Transverse colon (tissue), 4 donors: ENCODE results near the gene MCF2L2. TPM values are rescaled to one million over a fixed set of nuclear protein-coding genes. Genes with fewer than 3 reads are reported as not detected.

Source experiments
- DNase-seq: peaks from one replicate; pipeline ENCODE4 v3.0.0-alpha.2; 2019
- H3K27ac ChIP-seq, 4 donors: fragments of 200-600 bp; sonication (generic); 2 replicates each; pipeline ENCODE4 v1.5.1; 2016 to 2018; ENCODE audit warnings: inconsistent platforms in 4 of 4
- H3K27me3 ChIP-seq: fragments of 200-600 bp; sonication (generic); 2 replicates; pipeline ENCODE4 v1.5.1; 2017; ENCODE audit warnings: inconsistent platforms
- H3K36me3 ChIP-seq, 4 donors: fragments of 200-600 bp; sonication (generic); 2 replicates each; pipeline ENCODE4 v1.5.1; 2017 to 2019; ENCODE audit warnings: inconsistent platforms in 4 of 4
- H3K4me1 ChIP-seq, 4 donors: fragments of 200-600 bp; sonication (generic); 2 replicates each; pipeline ENCODE4 v1.5.1; 2017 to 2020; ENCODE audit warnings: inconsistent platforms in 4 of 4
- H3K4me3 ChIP-seq, 4 donors: fragments of 200-600 bp; sonication (generic); 1 replicate in 1 of 4; 2 replicates in 3 of 4; pipeline versions ENCODE4 v1.5.1 to v1.6.1; 2017 to 2019; ENCODE audit warnings: inconsistent platforms in 4 of 4
- H3K9me3 ChIP-seq, 2 donors: fragments of 200-600 bp; sonication (generic); 2 replicates each; pipeline ENCODE4 v1.5.1; 2017 to 2019; ENCODE audit warnings: inconsistent platforms in 2 of 2
- CTCF ChIP-seq, 5 experiments: fragments of 200-600 bp in 3 of 5; fragments of 450-650 bp in 2 of 5; sonication (generic) in 3 of 5; IDR thresholded peaks; 1 replicate in 2 of 5; 2 replicates in 3 of 5; pipeline ENCODE4 v1.5.1; 2016 to 2017; ENCODE audit warnings: antibody characterized with exemption in 5 of 5, inconsistent platforms in 3 of 5, mild to moderate bottlenecking in 2 of 5, moderate library complexity in 1 of 5
- EP300 ChIP-seq: sonication (generic); formaldehyde crosslinking; IDR thresholded peaks from one replicate; pipeline ENCODE4 v1.6.1; 2017; ENCODE audit warnings: antibody characterized with exemption, low read depth
- POLR2A ChIP-seq: fragments of 450-650 bp; IDR thresholded peaks from one replicate; pipeline ENCODE4 v1.6.1; 2016; ENCODE audit warnings: antibody characterized with exemption, mild to moderate bottlenecking, moderate library complexity
- POLR2AphosphoS5 ChIP-seq, 3 donors: sonication (generic); formaldehyde crosslinking; IDR thresholded peaks; one replicate each; pipeline ENCODE4 v1.6.1; 2016; ENCODE audit warnings: antibody characterized with exemption in 3 of 3
- WGBS, 2 donors: methylation state at CpG; one replicate each; pipeline ENCODE4 v1.1.5; 2018; ENCODE audit warnings: low coverage in 1 of 2; 5-methylcytosine and 5-hydroxymethylcytosine counted together
- in situ Hi-C, 4 donors: fragments of 200-750 bp; cut with MboI; loops; one replicate each; pipeline versions ENCODE4 v1.15.0 to v1.15.1; 2017; ENCODE audit warnings: low sequenced_read_pairs in 3 of 4, low pct_ligation_motif_present in 1 of 4, low pct_unique_long_range_greater_than_20kb in 1 of 4
- intact Hi-C: fragments of 100-400 bp; cut with DNase I; formaldehyde crosslinking; loops from one replicate; pipeline ENCODE4 v1.15.1; 2023; ENCODE audit warnings: low total_unique reads
- total RNA-seq, 4 donors: library from RNA; depleted of rRNA; stranded (reverse); fragments of >200 nt; gene quantifications; one replicate each; pipeline ENCODE4 v1.1.0, GENCODE V29; 2016

MCF2L2 gene
- total RNA-seq, 4 donors from 2014 or later, result 0.20 to 3.7 (median 2.0) TPM

- H3K4me3 ChIP-seq, result peak overlapping the region in 1 of 4 donors; percentile 1
- peak overlapping the region; percentile 74 to 86 (median 83) for H3K27ac ChIP-seq
- H3K36me3 ChIP-seq, result no peaks in the 10 kb centered on the region
- no peaks in the 10 kb centered on the region for H3K9me3 ChIP-seq
- no peaks in the 10 kb centered on the region for H3K27me3 ChIP-seq
- TF ChIP-seq CTCF (IDR thresholded peaks at IDR 0.05), result no peak
- peak; percentile 44 to 71 (median 68) for TF ChIP-seq POLR2AphosphoS5 (IDR thresholded peaks at IDR 0.05)
- TF ChIP-seq POLR2A, result peak; percentile 65
- no peak for TF ChIP-seq EP300
- intact Hi-C loops (no loop called here), in situ Hi-C loops (no loop called here)
- DNase-seq, result peak; percentile 91
- H3K4me1 ChIP-seq, result peaks cover 12 to 52% (median 24%) of the 10 kb centered on the region in 4 donors
- 28 to 29% methylated on average over 6 to 9 of the region's 9 CpGs for whole genome bisulfite sequencing, 2 donors
Observed at GRCh38 chr3:183306798-183307671, 121.4 kb downstream of the MCF2L2 start.

- no peak for TF ChIP-seq CTCF (IDR thresholded peaks at IDR 0.05)
- TF ChIP-seq EP300, result no peak
- no peak for TF ChIP-seq POLR2A
- TF ChIP-seq POLR2AphosphoS5 (IDR thresholded peaks at IDR 0.05), result no peak
- H3K4me1 ChIP-seq, result peaks cover 12 to 39% (median 17%) of the 10 kb centered on the region in 4 donors
- H3K27ac ChIP-seq, result no peak overlapping the region
- no peaks in the 10 kb centered on the region for H3K27me3 ChIP-seq
- intact Hi-C loops, result no loop called here
- H3K9me3 ChIP-seq, result no peaks in the 10 kb centered on the region
- in situ Hi-C loops, result no loop called here
- DNase-seq, result no peak
- no peak overlapping the region for H3K4me3 ChIP-seq
- 50 to 64% methylated on average over 1 to 2 of the region's 2 CpGs for WGBS, 2 donors
- H3K36me3 ChIP-seq, result no peaks in the 10 kb centered on the region
Observed at GRCh38 chr3:183303690-183304089, 124.7 kb downstream of the MCF2L2 start.

- in situ Hi-C loops (no loop called here), intact Hi-C loops (no loop called here)
- Histone ChIP-seq H3K27me3 (no peaks in the 10 kb centered on the region), H3K4me3 (no peak overlapping the region), H3K27ac (no peak overlapping the region), H3K4me1 (peaks cover 3 to 23% (median 7%) of the 10 kb centered on the region in 4 donors), H3K36me3 (no peaks in the 10 kb centered on the region), H3K9me3 (no peaks in the 10 kb centered on the region)
- no peak for TF ChIP-seq CTCF (IDR thresholded peaks at IDR 0.05)
- TF ChIP-seq POLR2A, result no peak
- TF ChIP-seq EP300, result no peak
- no peak for TF ChIP-seq POLR2AphosphoS5 (IDR thresholded peaks at IDR 0.05)
- no peak for DNase-seq
- 64 to 94% methylated on average over 4 to 8 of the region's 8 CpGs for WGBS, 2 donors
Observed at GRCh38 chr3:183301937-183302580, 126.4 kb downstream of the MCF2L2 start.

GRCh38 chr3:183300996-183301562 is 127.3 kb downstream of the MCF2L2 start:
- Histone ChIP-seq H3K4me3 (no peak overlapping the region), H3K4me1 (peaks cover 0 to 14% (median under 1%) of the 10 kb centered on the region in 4 donors), H3K27ac (no peak overlapping the region), H3K27me3 (no peaks in the 10 kb centered on the region), H3K36me3 (no peaks in the 10 kb centered on the region), H3K9me3 (no peaks in the 10 kb centered on the region)
- DNase-seq, result no peak
- intact Hi-C loops, result no loop called here
- 73 to 88% methylated on average over 2 to 6 of the region's 6 CpGs for WGBS, 2 donors
- TF ChIP-seq CTCF (IDR thresholded peaks at IDR 0.05) (no peak), EP300 (no peak), POLR2AphosphoS5 (IDR thresholded peaks at IDR 0.05) (no peak), POLR2A (no peak)
- in situ Hi-C loops, result no loop called here
